PC-9 (cell line): ENCODE measurements around the gene F2RL3.

Experiments
- CTCF ChIP-seq: fragments of 200-600 bp; sonication (generic); conservative IDR thresholded peaks from 2 replicates; pipeline ENCODE4 v1.6.1; 2017; ENCODE audit warnings: mixed run types, antibody characterized with exemption, mild to moderate bottlenecking, moderate library complexity
- EZH2 ChIP-seq: fragments of 200-600 bp; sonication (generic); IDR thresholded peaks from 2 replicates; pipeline ENCODE4 v1.8.0; 2017; ENCODE audit warnings: antibody characterized with exemption, low read depth

DNA sequence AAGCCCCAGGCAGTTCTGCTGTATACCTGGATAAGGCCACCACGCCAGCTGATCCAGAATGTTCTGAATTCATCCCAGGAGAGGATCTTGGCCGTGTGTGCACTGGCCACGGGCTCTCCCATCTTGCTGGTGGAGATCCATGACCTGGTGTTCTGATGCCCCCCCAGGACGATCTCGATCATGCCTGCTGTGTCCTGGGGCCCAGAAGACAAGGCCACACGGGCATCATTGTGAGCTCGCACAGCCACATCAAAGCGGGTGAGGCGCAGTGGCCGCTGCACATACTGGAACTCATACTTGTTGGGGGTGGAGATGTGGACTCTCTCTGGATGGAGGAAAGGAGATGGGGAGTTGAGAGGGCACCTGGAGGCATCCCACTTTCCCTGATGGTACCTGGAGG, 40.1 kb downstream of the F2RL3 start:
- TF ChIP-seq CTCF (no peak), EZH2 (no peak)
